ENCODE measurements around the gene MAP3K9.

- no peak for TF ChIP-seq NFYB (IDR thresholded peaks at IDR 0.05; ENCODE audit: extremely low read depth, insufficient read length)
- no peak for TF ChIP-seq NR4A1 (CRISPR knock-in tag; IDR thresholded peaks at IDR 0.05)
- TF ChIP-seq NR4A1 (tag; IDR thresholded peaks at IDR 0.05): no peak
- TF ChIP-seq JUN (IDR thresholded peaks at IDR 0.05; ENCODE audit: borderline replicate concordance, low read depth, low read length): no peak
- no peak for TF ChIP-seq JUN (CRISPR knock-in tag; IDR thresholded peaks at IDR 0.05; ENCODE audit: borderline replicate concordance)
- no peak for TF ChIP-seq SMAD4 (CRISPR knock-in tag; conservative IDR thresholded peaks at IDR 0.05)
- TF ChIP-seq SPI1 (IDR thresholded peaks at IDR 0.05; ENCODE audit: borderline replicate concordance, low read depth, low read length): no peak
- no peak for TF ChIP-seq CHD1 (IDR thresholded peaks at IDR 0.05; ENCODE audit: low read length)
- no peak for TF ChIP-seq SIN3A (IDR thresholded peaks at IDR 0.05; ENCODE audit: borderline replicate concordance in 2 of 2, control insufficient read depth in 1 of 2, low read depth in 2 of 2, low read length in 2 of 2)
- no peak for TF ChIP-seq ZNF589 (CRISPR knock-in tag; IDR thresholded peaks at IDR 0.05; ENCODE audit: low read depth)
- TF ChIP-seq ZBTB8A (IDR thresholded peaks at IDR 0.05; ENCODE audit: partially characterized antibody): no peak
- TF ChIP-seq, protein P1, sequence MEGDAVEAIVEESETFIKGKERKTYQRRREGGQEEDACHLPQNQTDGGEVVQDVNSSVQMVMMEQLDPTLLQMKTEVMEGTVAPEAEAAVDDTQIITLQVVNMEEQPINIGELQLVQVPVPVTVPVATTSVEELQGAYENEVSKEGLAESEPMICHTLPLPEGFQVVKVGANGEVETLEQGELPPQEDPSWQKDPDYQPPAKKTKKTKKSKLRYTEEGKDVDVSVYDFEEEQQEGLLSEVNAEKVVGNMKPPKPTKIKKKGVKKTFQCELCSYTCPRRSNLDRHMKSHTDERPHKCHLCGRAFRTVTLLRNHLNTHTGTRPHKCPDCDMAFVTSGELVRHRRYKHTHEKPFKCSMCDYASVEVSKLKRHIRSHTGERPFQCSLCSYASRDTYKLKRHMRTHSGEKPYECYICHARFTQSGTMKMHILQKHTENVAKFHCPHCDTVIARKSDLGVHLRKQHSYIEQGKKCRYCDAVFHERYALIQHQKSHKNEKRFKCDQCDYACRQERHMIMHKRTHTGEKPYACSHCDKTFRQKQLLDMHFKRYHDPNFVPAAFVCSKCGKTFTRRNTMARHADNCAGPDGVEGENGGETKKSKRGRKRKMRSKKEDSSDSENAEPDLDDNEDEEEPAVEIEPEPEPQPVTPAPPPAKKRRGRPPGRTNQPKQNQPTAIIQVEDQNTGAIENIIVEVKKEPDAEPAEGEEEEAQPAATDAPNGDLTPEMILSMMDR (IDR thresholded peaks at IDR 0.05 in 2 of 3, conservative IDR thresholded peaks at IDR 0.05 in 1 of 3; ENCODE audit: insufficient read depth in 2 of 3, low read depth in 1 of 3, low read length in 3 of 3): no peak
These were observed 82.5 kb downstream of the MAP3K9 start for GRCh38 chr14:70726651-70727375.
